IMR-90 (cell line): Measurements from ENCODE around the gene TGFA. TPM values are rescaled to one million over a fixed set of nuclear protein-coding genes. Genes with fewer than 3 reads are reported as not detected.

ENCODE experiments used
- ATAC-seq: fragments of 200-7000 bp; cut with Tn5 transposase; 2 replicates; pipeline ENCODE4 v1.9.1; 2020; ENCODE audit warnings: low read depth, mild to moderate bottlenecking, moderate library complexity
- BruUV-seq: library from RNA; stranded (reverse); fragments of 400-500 nt; replicated peaks from 2 replicates; lab custom pipeline; 2021; lab: Mats Ljungman, UMichigan
- CTCF ChIA-PET: fragments of 300-600 bp; formaldehyde crosslinking; extraction: SDS; loops from one replicate; lab custom pipeline; 2021; ENCODE audit warnings: antibody characterized with exemption; lab: Yijun Ruan, JAX
- POLR2A ChIA-PET: fragments of 300-600 bp; sonication (Branson Sonifier 250); formaldehyde crosslinking; loops from one replicate; lab custom pipeline; 2022; ENCODE audit warnings: antibody characterized with exemption; ENCODE audit not compliant: unreplicated experiment; lab: Charles Lee
- DNase-seq: peaks from one replicate; pipeline ENCODE4 v3.0.0; 2013
- H2AFZ ChIP-seq: replicated peaks from 2 replicates; pipeline ENCODE3; 2013; ENCODE audit warnings: low read length, mild to moderate bottlenecking; ENCODE audit not compliant: poor library complexity
- H2AK5ac ChIP-seq: 2 replicates; pipeline ENCODE4 v1.6.1; 2013; ENCODE audit warnings: low read depth, low read length, inconsistent platforms
- H2AK9ac ChIP-seq: replicated peaks from 2 replicates; pipeline ENCODE3; 2013; ENCODE audit warnings: mild to moderate bottlenecking, low read depth, low read length, moderate library complexity; ENCODE audit not compliant: poor library complexity
- H2BK120ac ChIP-seq: 2 replicates; pipeline ENCODE4 v1.6.1; 2013; ENCODE audit warnings: low read depth, low read length, inconsistent platforms
- H2BK15ac ChIP-seq: 3 replicates; pipeline ENCODE4 v1.6.1; 2013; ENCODE audit warnings: low read depth, low read length, inconsistent platforms
- H2BK20ac ChIP-seq: 2 replicates; pipeline ENCODE4 v1.6.1; 2013; ENCODE audit warnings: low read depth, mild to moderate bottlenecking, inconsistent platforms, low read length, moderate library complexity
- H2BK5ac ChIP-seq: 2 replicates; pipeline ENCODE4 v1.6.1; 2013; ENCODE audit warnings: mild to moderate bottlenecking, low read depth, low read length, inconsistent platforms; ENCODE audit not compliant: poor library complexity, severe bottlenecking
- H3K14ac ChIP-seq: replicated peaks from 2 replicates; pipeline ENCODE4 v1.6.1; 2013; ENCODE audit warnings: low read depth, low read length, inconsistent platforms
- H3K18ac ChIP-seq: 2 replicates; pipeline ENCODE4 v1.6.1; 2013; ENCODE audit warnings: low read depth, low read length, control low read depth
- H3K23ac ChIP-seq: 2 replicates; pipeline ENCODE4 v1.6.1; 2013; ENCODE audit warnings: low read depth, low read length, inconsistent platforms
- H3K27ac ChIP-seq: 2 replicates; pipeline ENCODE4 v1.5.1; 2013; ENCODE audit warnings: mild to moderate bottlenecking, control low read depth, low read length; ENCODE audit not compliant: insufficient read depth
- H3K27me3 ChIP-seq: 2 replicates; pipeline ENCODE4 v1.6.1; 2013; ENCODE audit warnings: low read length; ENCODE audit not compliant: control insufficient read depth, insufficient read depth
- H3K36me3 ChIP-seq: 2 replicates; pipeline ENCODE4 v1.6.1; 2013; ENCODE audit warnings: low read length, mixed read lengths; ENCODE audit not compliant: control insufficient read depth, insufficient read depth
- H3K4ac ChIP-seq: 2 replicates; pipeline ENCODE4 v1.6.1; 2013; ENCODE audit warnings: low read depth, low read length, inconsistent platforms
- H3K4me1 ChIP-seq: 2 replicates; pipeline ENCODE4 v1.6.1; 2013; ENCODE audit warnings: low read length, mixed read lengths; ENCODE audit not compliant: control insufficient read depth, insufficient read depth
- H3K4me2 ChIP-seq: 2 replicates; pipeline ENCODE4 v1.6.1; 2013; ENCODE audit warnings: low read depth, mild to moderate bottlenecking, control low read depth, low read length, moderate library complexity
- H3K4me3 ChIP-seq: 2 replicates; pipeline ENCODE4 v1.5.1; 2013; ENCODE audit warnings: low read depth, mild to moderate bottlenecking, control low read depth, low read length, moderate library complexity; ENCODE audit not compliant: insufficient read depth
- H3K56ac ChIP-seq: 2 replicates; pipeline ENCODE4 v1.6.1; 2013; ENCODE audit warnings: low read length, inconsistent platforms; ENCODE audit not compliant: insufficient read depth; ENCODE audit errors: extremely low read depth
- H3K79me1 ChIP-seq, 2 experiments: 2 replicates each; pipeline ENCODE4 v1.6.1; 2013; ENCODE audit warnings: low read length in 2 of 2, inconsistent platforms in 1 of 2, low read depth in 1 of 2
- H3K9ac ChIP-seq: 2 replicates; pipeline ENCODE4 v1.6.1; 2013; ENCODE audit warnings: low read depth, low read length, control low read depth
- H3K9me1 ChIP-seq: 2 replicates; pipeline ENCODE4 v1.6.1; 2013; ENCODE audit warnings: low read length, inconsistent platforms; ENCODE audit not compliant: insufficient read depth
- H3K9me3 ChIP-seq: 2 replicates; pipeline ENCODE4 v1.6.1; 2013; ENCODE audit warnings: low read length; ENCODE audit not compliant: control insufficient read depth, insufficient read depth
- H4K20me1 ChIP-seq: 2 replicates; pipeline ENCODE4 v1.6.1; 2013; ENCODE audit warnings: low read length, inconsistent platforms; ENCODE audit not compliant: insufficient read depth
- H4K5ac ChIP-seq: 2 replicates; pipeline ENCODE4 v1.6.1; 2013; ENCODE audit warnings: mild to moderate bottlenecking, low read depth, low read length, control low read depth
- H4K8ac ChIP-seq, 2 experiments: 2 replicates each; pipeline ENCODE4 v1.6.1; 2013; ENCODE audit warnings: low read depth in 2 of 2, low read length in 2 of 2, control low read depth in 1 of 2, inconsistent platforms in 1 of 2
- H4K91ac ChIP-seq: 2 replicates; pipeline ENCODE4 v1.6.1; 2013; ENCODE audit warnings: low read depth, low read length, inconsistent platforms; ENCODE audit not compliant: insufficient read depth
- BHLHE40 ChIP-seq: fragments of 150-350 bp; IDR thresholded peaks from 2 replicates; pipeline ENCODE4 v1.6.1; 2016; ENCODE audit warnings: mild to moderate bottlenecking, low read depth, low read length
- CHD1 ChIP-seq: IDR thresholded peaks from 2 replicates; pipeline ENCODE4 v1.6.1; 2012; ENCODE audit warnings: low read depth, low read length, improper control_type of control experiment
- MAFK ChIP-seq: IDR thresholded peaks from 2 replicates; pipeline ENCODE4 v1.6.1; 2012; ENCODE audit warnings: low read depth, low read length, improper control_type of control experiment
- WGBS, 2 experiments: methylation state at CpG; one replicate each; pipeline versions ENCODE4 v1.1.5 to v1.1.7; 2013; ENCODE audit warnings: missing lambda C conversion rate in 2 of 2; ENCODE audit not compliant: insufficient read length in 1 of 2; ENCODE audit errors: extremely low coverage in 2 of 2; 5-methylcytosine and 5-hydroxymethylcytosine counted together
- dilution Hi-C: fragments of 300-500 bp; cut with HindIII; formaldehyde crosslinking; loops from one replicate; pipeline ENCODE4 v1.14.3; 2018; ENCODE audit warnings: low sequenced_read_pairs; ENCODE audit not compliant: unreplicated experiment
- in situ Hi-C: fragments of 300-500 bp; cut with MboI; formaldehyde crosslinking; loops from 3 replicates; pipeline ENCODE4 v1.14.3; 2019; ENCODE audit warnings: low sequenced_read_pairs, inconsistent platforms, mixed read lengths
- intact Hi-C: fragments of 100-400 bp; cut with micrococcal nuclease; formaldehyde crosslinking; loops from 2 replicates; pipeline ENCODE4 v1.10.0; 2022
- polyA plus RNA-seq, 3 experiments: library from polyadenylated mRNA; depleted of rRNA; stranded (reverse); fragments of >200 nt; gene quantifications; 2 replicates each; pipeline ENCODE4 v1.2.3, GENCODE V29; 2012; ENCODE audit warnings: low replicate concordance in 1 of 3
- total RNA-seq: library from RNA; depleted of rRNA; stranded (reverse); fragments of >200 nt; gene quantifications from 2 replicates; pipeline ENCODE4 v1.2.3, GENCODE V29; 2012

The TGFA gene
- total and polyA plus RNA-seq, 2 of the 4 experiments (the other 2 are of a cell fraction): not detected

DNA sequence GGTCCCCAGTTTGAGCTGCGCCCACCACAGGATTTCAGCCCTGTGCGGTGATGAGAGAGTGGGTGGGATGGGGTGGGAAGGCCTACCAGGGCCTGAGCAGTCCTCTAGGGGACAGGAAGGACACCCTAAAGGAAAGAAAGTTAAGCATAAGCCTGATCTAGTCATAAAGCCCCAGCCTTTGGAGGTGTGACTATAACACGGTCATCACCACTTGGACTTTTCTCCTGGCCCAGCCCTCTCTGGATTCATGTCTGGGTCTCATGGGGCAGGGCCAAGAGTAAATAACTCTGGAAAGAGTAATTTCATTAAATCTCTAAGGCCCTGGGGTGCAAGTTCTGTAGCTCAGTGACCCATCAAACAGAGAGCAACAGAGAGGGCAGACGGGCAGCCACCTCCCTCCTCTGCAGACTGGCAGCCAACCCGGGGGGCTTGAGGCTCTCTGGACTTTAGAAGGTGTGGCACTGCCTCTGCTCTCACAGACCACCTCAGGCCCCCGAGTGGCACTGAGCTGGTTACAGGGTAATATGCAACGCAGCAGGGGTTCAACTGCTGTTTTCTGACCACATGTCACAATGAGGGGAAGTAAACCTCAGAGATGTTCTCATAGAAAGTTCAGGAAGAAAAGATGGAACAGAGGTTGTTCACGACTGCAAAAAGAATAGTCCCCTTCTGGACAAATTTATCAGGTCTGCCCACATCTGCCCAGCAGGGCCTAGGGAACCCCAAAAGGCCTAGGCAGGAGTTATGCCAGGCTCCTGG lies 41.5 kb downstream of the TGFA start:
- no peak overlapping the region for H2AK5ac ChIP-seq
- no peak overlapping the region for H3K18ac ChIP-seq
- H2BK20ac ChIP-seq: no peak overlapping the region
- CTCF ChIA-PET: no interaction called here
- H3K79me1 ChIP-seq: no peaks in the 10 kb centered on the region
- dilution Hi-C loops: no loop called here
- DNase-seq (no peak), ATAC-seq (no peak)
- no peaks in the 10 kb centered on the region for H3K36me3 ChIP-seq
- no peak overlapping the region for H3K56ac ChIP-seq
- intact Hi-C loops: no loop called here
- H3K4ac ChIP-seq: no peak overlapping the region
- H3K9ac ChIP-seq: no peak overlapping the region
- TF ChIP-seq BHLHE40 (no peak), CHD1 (no peak), MAFK (no peak)
- no peak overlapping the region for H4K5ac ChIP-seq
- no peaks in the 10 kb centered on the region for H3K9me1 ChIP-seq
- H3K4me1 ChIP-seq: no peaks in the 10 kb centered on the region
- H3K9me3 ChIP-seq: no peaks in the 10 kb centered on the region
- H2BK120ac ChIP-seq: no peak overlapping the region
- no peak overlapping the region for H3K4me2 ChIP-seq
- no TSS peak for BruUV-seq
- peaks cover 5% of the 10 kb centered on the region for H3K27me3 ChIP-seq
- in situ Hi-C loops: no loop called here
- no peak overlapping the region for H2AFZ ChIP-seq
- no peak overlapping the region for H4K91ac ChIP-seq
- no CpG with 5 or more reads among the region's 8 CpGs for WGBS, 2 experiments
- POLR2A ChIA-PET: no interaction called here
- H3K27ac ChIP-seq: no peak overlapping the region
- H2BK5ac ChIP-seq: no peak overlapping the region
- no peak overlapping the region for H3K14ac ChIP-seq
- no peak overlapping the region for H2BK15ac ChIP-seq
- no peaks in the 10 kb centered on the region for H4K20me1 ChIP-seq
- H2AK9ac ChIP-seq: no peak overlapping the region
- no peak overlapping the region for H4K8ac ChIP-seq
- H3K4me3 ChIP-seq: no peak overlapping the region
- H3K23ac ChIP-seq: no peak overlapping the region
